ENCODE results near the gene CYP4F12. TPM values are rescaled to one million over a fixed set of nuclear protein-coding genes. Genes with fewer than 3 reads are reported as not detected.

Gene CYP4F12
- polyA plus RNA-seq, 2 of the 4 experiments (the other 2 are of a cell fraction) = 6.3 to 12.8 TPM

- CTCF ChIA-PET = no interaction called here
- no peak for FAIRE-seq
- TF ChIP-seq MYC (IDR thresholded peaks at IDR 0.05; ENCODE audit: borderline replicate concordance, low read length) (no peak), TP53 (CRISPR knock-in tag; IDR thresholded peaks at IDR 0.05) (no peak), ZSCAN20 (CRISPR knock-in tag; IDR thresholded peaks at IDR 0.05) (no peak), EHMT2 (IDR thresholded peaks at IDR 0.05; ENCODE audit: low read depth) (no peak), HES2 (IDR thresholded peaks at IDR 0.05) (no peak), CBX8 (IDR thresholded peaks at IDR 0.05) (no peak), HDAC2 (IDR thresholded peaks at IDR 0.05) (no peak), KDM5A (IDR thresholded peaks at IDR 0.05) (no peak), CHD4 (IDR thresholded peaks at IDR 0.05; ENCODE audit: borderline replicate concordance) (no peak), MAFK (IDR thresholded peaks at IDR 0.05; ENCODE audit: partially characterized antibody) (no peak), NR3C1 (IDR thresholded peaks at IDR 0.05) (no peak)
- ATAC-seq = no peak
- Histone ChIP-seq H3K27ac (no peak within 1 kb of the TSS), H3K4me2 (no peak within 1 kb of the TSS), H3K9me3 (no peaks in the 10 kb centered on the region), H3K4me3 (no peak within 1 kb of the TSS), H3K4me1 (peaks cover 3% of the 10 kb centered on the region; the same call in 1 of the 3 replicates)
- WGBS (ENCODE audit: missing lambda C conversion rate) = 4% methylated on average over 5 of the region's 5 CpGs
- POLR2A ChIA-PET = no interaction called here
- no peak for DNase-seq (ENCODE audit: low read depth in 1 of 2, low spot score in 1 of 2)
Measured at GRCh38 chr19:15727724-15728123, 54.8 kb downstream of the CYP4F12 start, which contains the start of gene OR10H2. Gene OR10H2 (plus strand): TSS chr19:15728024. CDS start chr19:15728044, 20 bp downstream.

DNA sequence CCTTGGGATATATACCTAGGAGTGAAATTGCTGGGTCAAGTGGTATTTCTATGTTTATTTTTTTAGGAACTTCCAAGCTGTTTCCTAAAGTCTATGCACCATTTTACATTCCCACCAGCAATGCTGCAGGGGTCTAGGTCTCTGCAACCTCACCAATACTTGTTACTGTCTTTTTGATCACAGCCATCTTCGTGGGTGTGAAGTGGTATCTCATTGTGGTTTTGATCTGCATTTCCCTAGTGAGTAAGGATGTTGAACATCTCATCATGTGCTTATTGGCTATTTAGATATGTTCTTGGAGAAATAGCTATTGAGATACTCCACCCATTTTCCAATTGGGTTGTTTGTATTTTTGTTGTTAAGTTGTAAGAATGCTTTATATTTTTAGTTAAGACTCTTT, 57.7 kb downstream of the CYP4F12 start:
- WGBS (ENCODE audit: missing lambda C conversion rate) = 0% methylated on average over 1 of the region's 1 CpG
- FAIRE-seq (no peak), ATAC-seq (no peak), DNase-seq (ENCODE audit: low read depth in 1 of 2, low spot score in 1 of 2) (no peak)
- Histone ChIP-seq H3K4me3 (no peak overlapping the region), H3K4me1 (no peaks in the 10 kb centered on the region), H3K27ac (no peak overlapping the region), H3K9me3 (no peaks in the 10 kb centered on the region), H3K4me2 (no peak overlapping the region)
- POLR2A ChIA-PET = no interaction called here
- CTCF ChIA-PET = no interaction called here
- TF ChIP-seq ZNF302 (CRISPR knock-in tag; IDR thresholded peaks at IDR 0.05) (no peak), HEYL (CRISPR knock-in tag; IDR thresholded peaks at IDR 0.05) (no peak), NPAS2 (CRISPR knock-in tag; IDR thresholded peaks at IDR 0.05; ENCODE audit: borderline replicate concordance) (no peak), ZC3H11A (IDR thresholded peaks at IDR 0.05) (no peak), KDM1A (IDR thresholded peaks at IDR 0.05; ENCODE audit: low read depth) (no peak), FOSL2 (IDR thresholded peaks at IDR 0.05) (no peak), FOSL2 (CRISPR knock-in tag; IDR thresholded peaks at IDR 0.05) (no peak), EHMT2 (IDR thresholded peaks at IDR 0.05; ENCODE audit: low read depth) (no peak), HMGXB4 (CRISPR knock-in tag; IDR thresholded peaks at IDR 0.05; ENCODE audit: borderline replicate concordance) (no peak), JUN (IDR thresholded peaks at IDR 0.05) (no peak), PBX3 (IDR thresholded peaks at IDR 0.05) (no peak), RARB (CRISPR knock-in tag; IDR thresholded peaks at IDR 0.05) (no peak), HOXB5 (CRISPR knock-in tag; IDR thresholded peaks at IDR 0.05) (no peak), BHLHE40 (IDR thresholded peaks at IDR 0.05; ENCODE audit: low read depth, low read length) (no peak), HES2 (IDR thresholded peaks at IDR 0.05) (no peak), FOXS1 (CRISPR knock-in tag; IDR thresholded peaks at IDR 0.05) (no peak)
- TF ChIP-seq, protein P1, sequence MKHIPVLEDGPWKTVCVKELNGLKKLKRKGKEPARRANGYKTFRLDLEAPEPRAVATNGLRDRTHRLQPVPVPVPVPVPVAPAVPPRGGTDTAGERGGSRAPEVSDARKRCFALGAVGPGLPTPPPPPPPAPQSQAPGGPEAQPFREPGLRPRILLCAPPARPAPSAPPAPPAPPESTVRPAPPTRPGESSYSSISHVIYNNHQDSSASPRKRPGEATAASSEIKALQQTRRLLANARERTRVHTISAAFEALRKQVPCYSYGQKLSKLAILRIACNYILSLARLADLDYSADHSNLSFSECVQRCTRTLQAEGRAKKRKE (CRISPR knock-in tag; IDR thresholded peaks at IDR 0.05; ENCODE audit: low read depth) = no peak
